ENCODE measurements around the gene YIF1A. TPM values are rescaled to one million over a fixed set of nuclear protein-coding genes. Genes with fewer than 3 reads are reported as not detected.
"Not testable (repeated sequence)": the region's sequence is repeated elsewhere in the genome, so short reads cannot be mapped to it uniquely, and the experiment has no call there.

Gene YIF1A
- total RNA-seq, 1 donor from 2014 or later, result 48.7 TPM

DNA sequence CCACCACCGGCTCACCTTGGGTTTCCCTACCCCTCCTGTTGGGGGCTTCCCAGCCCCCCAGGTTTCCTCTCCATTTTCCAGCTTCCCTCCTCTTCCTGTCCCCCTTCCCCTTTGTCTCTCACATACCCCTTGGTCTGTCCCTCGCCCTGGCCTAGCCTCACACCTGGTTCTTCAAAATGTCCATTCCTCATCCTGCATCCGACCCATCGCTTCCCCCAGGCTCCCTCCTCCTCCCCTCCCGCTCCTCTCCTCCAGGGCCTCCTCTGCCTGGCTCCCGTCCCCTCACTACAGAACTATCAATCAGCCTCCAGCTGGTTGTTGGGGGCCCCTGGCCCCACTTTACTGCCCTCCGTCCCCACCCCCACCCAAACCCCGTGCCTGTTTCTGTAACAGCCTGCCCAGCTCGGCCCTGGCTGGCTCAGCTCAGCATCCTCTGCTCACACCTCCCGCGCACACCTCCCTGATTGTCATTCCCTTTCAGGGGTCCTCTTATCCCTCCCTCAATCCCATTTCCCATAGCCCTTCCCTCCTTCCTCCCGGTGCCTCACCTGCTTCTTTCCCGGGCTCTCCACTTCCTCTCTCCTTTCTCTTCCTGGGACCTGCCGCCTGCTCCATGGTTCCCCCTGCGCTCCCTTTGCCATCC is 9.7 kb downstream of the YIF1A start:
- intact Hi-C loops (cut with DNase I), result no loop called here
- DNase-seq (ENCODE audit: missing footprints) (no peak), ATAC-seq (no peak)

DNA sequence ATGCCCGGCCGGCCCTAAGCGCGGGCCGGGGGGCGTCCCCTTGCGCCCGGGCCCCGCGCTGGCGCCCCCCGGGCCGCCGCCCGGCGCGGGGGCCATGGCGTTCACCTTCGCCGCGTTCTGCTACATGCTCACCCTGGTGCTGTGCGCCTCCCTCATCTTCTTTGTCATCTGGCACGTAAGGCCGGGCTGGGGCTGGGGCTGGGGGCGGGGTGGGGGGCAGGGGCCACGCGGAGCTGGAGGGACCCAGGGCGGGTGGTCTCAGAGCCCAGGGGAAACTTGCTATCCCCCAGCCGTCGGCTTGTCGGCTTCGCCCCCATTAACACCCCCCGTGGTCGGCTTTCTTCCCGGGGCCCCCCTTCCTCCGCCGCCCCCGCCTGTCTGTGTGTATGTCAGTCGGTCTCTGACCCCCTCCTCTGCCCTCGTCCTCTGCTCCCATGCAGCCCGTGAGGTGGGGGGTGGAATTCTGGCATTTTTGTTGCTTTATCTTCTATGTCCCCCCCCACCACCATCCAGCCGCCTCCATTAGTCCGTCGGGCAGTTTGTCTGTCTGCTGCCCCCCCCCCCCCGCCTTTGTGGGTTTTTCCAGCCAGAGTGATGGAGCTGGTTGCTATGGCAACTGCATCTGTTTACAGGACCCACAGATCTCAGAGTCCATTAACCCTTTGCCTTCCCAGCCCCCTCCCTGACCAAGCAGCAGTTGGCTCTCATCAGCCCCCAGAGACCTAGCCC is 10.4 kb downstream of the YIF1A start:
- DNase-seq (ENCODE audit: missing footprints) (no peak), ATAC-seq (no peak)
- intact Hi-C loops (cut with DNase I), result no loop called here

DNA sequence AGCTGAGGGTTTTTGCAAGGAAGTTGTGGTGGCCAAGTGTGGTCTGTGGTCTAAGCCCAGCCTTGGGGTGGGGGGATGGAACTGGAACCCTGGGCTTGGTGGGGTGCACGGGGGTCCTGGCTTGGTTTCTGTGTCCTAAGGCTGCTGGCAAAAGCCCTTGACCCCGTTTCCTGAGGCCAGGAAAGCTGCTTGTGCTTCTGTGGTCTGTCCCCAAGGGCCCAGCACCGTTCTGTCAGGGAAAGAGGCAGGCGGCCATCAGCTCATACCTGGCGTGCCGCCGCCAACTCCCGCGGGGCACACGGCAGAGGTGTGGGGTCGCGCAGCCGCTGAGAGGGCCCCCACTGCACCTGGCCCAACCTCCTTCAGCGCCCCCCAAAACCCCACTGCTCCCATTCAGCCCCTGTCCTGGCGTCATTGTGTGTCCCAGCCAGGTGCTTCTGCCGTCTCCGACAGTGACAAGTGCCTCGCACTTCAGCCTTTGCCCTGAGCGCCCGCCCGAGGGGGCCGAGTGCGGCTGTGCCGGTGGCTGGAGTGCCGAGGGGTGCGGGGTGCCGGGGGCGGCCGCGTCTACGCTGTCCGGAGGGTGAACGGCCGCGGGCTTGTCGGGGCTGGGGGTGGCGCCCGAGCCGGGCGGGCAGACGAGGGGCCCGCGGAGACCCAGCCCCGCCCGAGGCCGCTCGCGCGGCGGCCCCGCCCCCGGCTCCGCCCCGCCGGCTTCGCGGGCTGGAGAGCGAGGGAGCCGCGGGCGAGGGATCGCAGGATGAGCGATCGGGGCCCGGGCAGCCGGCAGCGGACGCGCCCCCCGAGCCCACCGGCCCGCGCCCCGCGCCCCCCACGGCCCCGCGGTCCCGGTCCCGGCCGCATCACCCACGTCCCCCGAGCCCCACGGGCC is 11.2 kb downstream of the YIF1A start, which contains the start of gene CNIH2:
CNIH2 (plus strand) TSS at position 705 of the 892 bp plus-strand sequence. CDS start 282 bp downstream, outside the sequence.
- intact Hi-C loops (cut with DNase I), result no loop called here
- DNase-seq (ENCODE audit: missing footprints), result no peak
- peak; percentile 12 for ATAC-seq

DNA sequence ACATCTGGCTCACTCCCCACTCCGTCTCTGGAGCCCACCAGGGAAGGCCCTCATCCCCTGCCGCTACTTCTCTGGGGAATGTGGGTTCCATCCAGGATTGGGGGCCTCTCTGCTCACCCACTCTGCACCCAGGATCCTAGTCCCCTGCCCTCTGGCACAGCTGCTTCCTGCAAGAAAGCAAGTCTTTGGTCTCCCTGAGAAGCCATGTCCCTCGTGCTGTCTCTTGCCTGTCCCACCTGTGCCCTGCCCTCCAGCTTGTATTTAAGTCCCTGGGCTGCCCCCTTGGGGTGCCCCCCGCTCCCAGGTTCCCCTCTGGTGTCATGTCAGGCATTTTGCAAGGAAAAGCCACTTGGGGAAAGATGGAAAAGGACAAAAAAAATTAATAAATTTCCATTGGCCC is 11.9 kb downstream of the YIF1A start:
- ATAC-seq; DNase-seq (ENCODE audit: missing footprints); intact Hi-C loops (cut with DNase I): not testable (repeated sequence)

DNA sequence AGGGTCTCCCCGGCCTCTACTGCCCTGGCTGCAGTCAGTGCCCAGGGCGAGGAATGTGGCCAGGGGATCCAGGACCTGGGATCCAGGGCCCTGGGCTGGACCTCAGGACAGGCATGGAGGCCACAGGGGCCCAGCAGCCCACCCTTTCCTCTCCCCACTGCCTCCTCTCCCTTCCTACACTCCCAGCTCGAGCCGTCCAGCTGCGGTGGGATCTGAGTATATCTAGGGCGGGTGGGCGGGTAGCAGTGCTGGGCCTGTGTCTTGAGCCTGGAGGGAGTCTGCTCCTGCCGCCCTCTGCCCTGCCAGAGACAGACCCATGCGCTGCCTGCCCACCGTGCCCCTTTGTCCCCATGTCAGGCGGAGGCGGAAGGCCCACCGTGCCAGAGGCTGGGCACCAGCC is 12.3 kb downstream of the YIF1A start:
- ATAC-seq; intact Hi-C loops (cut with DNase I); DNase-seq (ENCODE audit: missing footprints): not testable (repeated sequence)

DNA sequence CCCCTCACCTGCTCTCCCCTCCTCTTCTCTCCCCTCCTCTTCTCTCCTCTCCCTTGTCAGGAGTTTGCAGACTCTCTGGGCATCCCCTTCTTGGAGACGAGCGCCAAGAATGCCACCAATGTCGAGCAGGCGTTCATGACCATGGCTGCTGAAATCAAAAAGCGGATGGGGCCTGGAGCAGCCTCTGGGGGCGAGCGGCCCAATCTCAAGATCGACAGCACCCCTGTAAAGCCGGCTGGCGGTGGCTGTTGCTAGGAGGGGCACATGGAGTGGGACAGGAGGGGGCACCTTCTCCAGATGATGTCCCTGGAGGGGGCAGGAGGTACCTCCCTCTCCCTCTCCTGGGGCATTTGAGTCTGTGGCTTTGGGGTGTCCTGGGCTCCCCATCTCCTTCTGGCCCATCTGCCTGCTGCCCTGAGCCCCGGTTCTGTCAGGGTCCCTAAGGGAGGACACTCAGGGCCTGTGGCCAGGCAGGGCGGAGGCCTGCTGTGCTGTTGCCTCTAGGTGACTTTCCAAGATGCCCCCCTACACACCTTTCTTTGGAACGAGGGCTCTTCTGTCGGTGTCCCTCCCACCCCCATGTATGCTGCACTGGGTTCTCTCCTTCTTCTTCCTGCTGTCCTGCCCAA is 12.8 kb downstream of the YIF1A start:
- DNase-seq (ENCODE audit: missing footprints) (no peak), ATAC-seq (no peak)
- intact Hi-C loops (cut with DNase I), result no loop called here

DNA sequence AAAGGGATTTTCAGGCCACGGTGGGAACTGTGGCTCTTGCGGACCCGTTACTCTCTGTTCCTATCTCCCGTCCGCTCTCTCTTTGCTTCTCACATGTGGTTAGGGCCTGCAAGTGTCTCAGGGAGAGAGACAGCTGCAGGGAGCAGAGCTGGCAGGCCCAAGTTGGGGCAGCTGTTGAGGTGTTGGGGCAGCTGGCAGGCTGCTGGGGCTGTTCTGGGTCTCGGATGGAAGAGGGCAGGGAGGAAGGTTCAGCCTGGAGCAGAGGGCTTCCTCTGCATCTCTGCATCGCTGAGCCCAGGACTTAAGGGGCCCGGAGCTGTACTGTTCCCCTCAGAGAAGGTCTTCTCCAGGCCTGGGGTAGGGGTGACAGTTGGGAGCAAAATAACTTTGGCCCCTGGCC is 13.5 kb downstream of the YIF1A start:
- intact Hi-C loops (cut with DNase I), result no loop called here
- DNase-seq (ENCODE audit: missing footprints) (no peak), ATAC-seq (no peak)

DNA sequence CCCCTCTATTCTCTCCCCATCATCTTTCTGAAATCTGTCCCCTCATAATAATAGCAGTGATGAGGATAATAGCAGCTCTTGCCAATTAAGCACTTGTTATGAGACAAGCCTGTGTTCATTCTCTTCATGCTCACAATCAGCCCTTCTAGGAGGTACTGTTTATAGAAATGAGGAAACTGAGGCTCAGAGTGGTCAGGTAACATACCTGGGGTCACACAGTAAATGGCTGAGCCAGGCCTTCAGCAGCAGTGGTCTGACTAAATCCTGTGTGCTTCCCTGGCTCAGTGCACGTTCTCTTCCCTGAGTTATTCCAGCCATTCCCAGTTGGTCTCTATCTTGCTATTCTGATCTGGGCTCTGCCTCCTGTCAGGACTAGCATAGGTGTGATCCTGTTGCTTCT is 14.7 kb downstream of the YIF1A start:
- ATAC-seq (no peak), DNase-seq (ENCODE audit: missing footprints) (no peak)
- intact Hi-C loops (cut with DNase I), result no loop called here

DNA sequence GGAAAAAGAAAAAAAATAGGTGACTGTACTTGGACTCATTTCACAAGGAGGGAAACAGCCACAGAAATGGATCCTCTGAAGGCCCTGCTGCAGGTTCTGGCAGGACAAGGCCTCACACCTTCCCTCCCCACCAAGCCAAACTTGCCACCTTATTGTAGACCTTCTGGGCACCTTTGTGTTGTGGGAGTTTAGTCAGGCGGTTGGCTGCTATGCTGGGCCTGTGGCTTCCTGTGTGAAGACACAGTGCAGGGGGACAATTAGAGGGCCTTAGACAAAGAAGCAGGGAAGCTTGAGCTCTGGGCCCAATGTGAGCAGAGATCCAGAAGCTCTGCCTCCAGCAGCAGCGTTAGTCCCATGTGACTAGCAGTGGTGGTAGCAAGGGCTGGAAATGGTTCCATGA is 16.3 kb downstream of the YIF1A start:
- ATAC-seq, result no peak
- intact Hi-C loops (cut with DNase I), result no loop called here
- DNase-seq (ENCODE audit: missing footprints), result no peak

DNA sequence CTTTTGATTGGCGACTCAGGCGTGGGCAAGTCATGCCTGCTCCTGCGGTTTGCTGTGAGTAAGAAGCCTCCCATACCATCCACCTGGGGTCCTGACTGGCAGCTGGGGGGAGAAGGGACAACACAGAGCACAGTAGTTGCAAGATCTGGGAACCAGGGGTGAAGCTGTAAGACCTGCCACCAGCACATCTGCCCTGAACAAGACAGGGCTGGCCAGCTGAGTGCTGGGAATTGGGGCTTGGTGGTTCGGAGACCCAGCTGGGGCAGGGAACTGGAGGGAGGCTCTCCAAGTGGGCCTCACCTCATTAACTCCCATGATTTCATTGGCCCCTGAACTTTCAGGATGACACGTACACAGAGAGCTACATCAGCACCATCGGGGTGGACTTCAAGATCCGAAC is 17.1 kb downstream of the YIF1A start:
- DNase-seq (ENCODE audit: missing footprints) (no peak), ATAC-seq (no peak)

DNA sequence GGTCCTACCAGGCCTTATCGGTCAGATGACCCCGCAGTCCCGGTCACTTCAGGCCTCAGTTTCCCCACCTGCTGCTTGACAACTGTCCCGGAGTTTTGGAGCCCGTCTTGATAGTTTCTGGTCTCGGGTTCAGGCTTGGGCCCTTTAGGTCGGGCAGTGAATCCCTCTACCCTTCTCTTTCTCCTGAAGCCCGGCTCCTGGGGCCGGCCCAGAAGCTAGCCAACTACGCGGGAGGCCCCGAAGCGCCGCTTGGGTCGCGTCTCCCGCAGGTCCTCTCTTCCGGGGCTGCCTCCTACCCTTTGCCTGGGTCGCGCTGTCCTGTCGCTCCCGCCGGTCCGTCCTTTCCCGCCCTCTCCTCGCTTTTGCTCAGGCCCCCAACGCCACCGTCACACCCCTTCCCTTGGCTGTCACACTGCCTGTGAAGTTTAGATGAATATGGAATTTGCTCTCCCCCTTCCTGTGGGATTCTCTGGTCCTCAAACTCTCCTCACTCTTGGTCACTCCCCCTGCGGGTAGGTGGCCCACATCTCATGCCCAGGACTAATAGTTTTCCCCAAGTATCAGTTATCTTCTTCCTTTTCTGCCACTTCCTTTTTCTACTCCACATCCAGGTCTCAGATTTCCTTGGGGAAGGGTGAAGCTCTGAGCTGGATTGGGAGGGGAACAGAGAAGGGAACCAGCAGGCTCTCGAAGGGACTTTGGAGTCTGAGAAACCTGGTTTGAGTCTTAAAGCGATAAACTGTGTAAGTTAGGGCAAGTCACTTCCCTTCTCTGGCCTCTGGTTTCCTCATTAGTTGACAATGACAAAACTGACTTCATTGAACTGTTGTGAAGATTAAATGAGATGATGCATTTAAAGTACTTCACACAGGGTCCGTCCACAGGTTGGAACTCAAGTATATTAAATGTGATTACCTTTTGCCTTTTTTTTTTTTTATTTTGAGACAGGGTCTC is 19.7 kb downstream of the YIF1A start:
- intact Hi-C loops (cut with DNase I), result no loop called here
- no peak for DNase-seq (ENCODE audit: missing footprints)

More for the DNA sequence above, 17.1 kb downstream of the YIF1A start:
- intact Hi-C loops (cut with DNase I), result no loop called here

DNA sequence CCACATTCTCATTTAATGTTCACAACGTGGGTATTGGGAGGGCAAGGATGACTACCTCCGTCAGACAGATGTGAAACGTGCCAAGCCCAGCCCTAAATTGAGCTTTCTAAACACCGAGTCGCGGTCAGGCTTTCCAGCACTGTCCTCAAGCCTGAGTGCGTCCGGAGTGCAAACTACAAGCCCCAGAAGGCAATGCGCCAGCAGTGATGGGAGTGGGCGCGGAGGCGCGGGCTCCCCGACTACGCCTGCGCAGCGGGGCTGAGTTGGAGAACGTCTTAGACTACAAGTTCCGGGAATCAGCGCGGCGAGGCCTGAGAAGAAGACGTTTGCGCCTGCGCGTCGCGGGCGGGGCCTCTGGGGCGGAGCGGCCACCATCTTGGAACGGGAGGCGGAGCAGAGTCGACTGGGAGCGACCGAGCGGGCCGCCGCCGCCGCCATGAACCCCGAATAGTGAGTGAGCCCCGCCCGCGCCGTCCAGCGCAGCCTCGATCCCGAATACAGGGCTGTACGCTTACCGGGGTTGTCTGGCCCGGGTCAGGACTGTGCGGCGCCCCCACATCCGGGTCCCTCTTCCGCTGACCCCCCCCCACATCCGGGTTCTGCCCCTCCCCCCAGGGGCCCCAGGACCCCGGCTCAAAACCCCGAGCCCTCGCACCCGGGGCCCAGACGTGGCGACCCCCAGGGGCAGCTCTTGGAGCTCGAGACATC is 20.5 kb downstream of the YIF1A start, which contains the start of gene RAB1B:
RAB1B (plus strand) TSS at position 396 of the 708 bp plus-strand sequence; CDS start at position 437, 41 bp downstream.
- intact Hi-C loops (cut with DNase I), result no loop called here
- peak; percentile 94 for ATAC-seq

More for the DNA sequence above, 19.7 kb downstream of the YIF1A start:
- no peak for ATAC-seq

DNA sequence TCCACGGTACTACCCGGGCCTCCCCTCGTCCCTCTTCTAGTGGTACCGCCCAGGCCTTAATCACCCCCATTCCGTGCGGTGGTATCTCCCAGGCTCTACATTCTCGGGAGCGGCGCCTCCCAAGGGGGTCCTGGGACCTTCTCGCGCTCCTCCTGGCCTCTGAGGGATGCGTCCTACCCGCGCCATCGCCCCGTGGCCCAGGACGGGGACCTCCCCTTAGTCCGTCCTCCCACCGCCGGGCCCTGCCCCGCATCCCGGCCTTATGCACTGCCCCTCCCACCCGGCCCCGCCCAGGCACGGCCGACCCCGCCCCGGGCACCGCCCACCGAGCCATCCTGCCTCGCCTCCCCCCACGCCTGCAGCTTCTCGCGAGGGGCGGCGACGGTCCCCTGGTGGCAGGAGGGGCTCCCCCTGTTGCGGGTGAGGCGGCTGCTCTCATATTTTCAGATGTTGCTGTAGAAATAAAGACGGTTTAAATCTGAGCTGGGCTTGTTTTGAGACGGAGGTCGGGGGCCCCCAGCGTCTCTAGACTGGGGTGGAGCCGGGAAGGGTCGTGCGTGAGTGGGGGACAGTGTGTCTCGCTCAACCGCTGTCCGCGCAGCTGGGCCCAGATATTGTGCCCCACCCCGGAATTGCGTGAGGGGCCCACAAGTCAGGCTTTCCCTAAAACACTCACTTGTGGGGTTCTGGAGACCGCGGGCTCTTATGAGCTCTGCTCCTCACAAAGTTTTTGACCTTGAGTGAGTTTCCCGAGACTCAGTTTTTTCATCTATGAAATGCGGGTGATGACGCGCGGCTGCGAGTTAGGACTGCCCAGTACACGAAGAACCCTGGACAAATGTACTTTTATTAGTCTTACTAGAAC is 21.3 kb downstream of the YIF1A start:
- DNase-seq (ENCODE audit: missing footprints) (peak; percentile 95), ATAC-seq (peak; percentile 88)
- intact Hi-C loops (cut with DNase I), result no loop called here

More for the DNA sequence above, 20.5 kb downstream of the YIF1A start, which contains the start of gene RAB1B:
- DNase-seq (ENCODE audit: missing footprints), result peak; percentile 100

DNA sequence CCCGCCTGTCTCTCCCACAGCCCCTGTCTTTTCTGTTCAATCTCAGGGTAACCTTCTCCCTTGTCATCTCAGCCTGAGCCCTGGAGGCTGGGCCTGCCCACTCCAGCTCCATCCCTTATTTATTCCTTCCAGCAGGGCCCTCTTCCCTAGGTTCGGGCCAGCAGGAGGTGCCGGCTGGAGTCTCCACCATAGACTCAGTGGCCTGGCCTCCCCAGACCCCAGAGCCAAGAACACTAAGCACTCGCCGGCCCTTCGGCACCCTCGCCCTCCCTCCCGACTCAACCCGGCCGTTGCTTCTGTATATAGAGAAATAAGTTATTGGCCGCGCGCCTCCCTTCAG is 21.9 kb downstream of the YIF1A start:
- intact Hi-C loops (cut with DNase I), result no loop called here
- DNase-seq (ENCODE audit: missing footprints) (no peak), ATAC-seq (no peak)

DNA sequence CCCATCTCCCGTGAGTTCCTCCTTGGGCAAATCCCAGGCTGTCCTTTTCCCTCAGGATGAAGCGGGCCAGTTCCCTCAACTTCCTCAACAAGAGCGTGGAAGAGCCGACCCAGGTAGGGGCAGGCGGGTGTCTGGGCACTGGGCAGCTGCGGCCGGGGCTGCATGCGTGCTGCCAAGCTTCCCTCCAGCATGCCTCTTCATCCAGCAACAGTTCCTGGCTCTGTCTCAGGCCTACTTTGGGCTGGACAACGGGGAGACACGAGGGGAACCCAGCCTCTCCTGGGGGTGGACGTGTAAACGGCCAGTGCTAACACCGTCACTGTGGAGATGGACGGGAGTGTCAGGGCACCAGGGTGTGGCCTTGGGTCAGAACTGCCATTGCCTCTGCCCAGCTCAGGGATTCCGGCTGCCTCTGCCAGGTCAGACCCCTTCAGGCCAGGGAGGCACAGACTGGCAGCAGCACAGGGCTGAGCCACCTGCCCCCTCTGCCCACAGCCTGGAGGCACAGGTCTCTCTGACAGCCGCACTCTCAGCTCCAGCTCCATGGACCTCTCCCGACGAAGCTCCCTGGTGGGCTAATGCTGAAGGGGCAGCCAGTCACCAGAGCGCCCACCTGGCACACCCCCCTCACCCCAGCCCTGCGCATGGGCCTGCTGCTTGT is 22.4 kb downstream of the YIF1A start:
- ATAC-seq, result no peak

More for the DNA sequence above, 22.4 kb downstream of the YIF1A start:
- no peak for DNase-seq (ENCODE audit: missing footprints)
- intact Hi-C loops (cut with DNase I), result no loop called here
